ENCODE measurements around the gene ODAD4. TPM values are rescaled to one million over a fixed set of nuclear protein-coding genes. Genes with fewer than 3 reads are reported as not detected.

Gene ODAD4
- polyA plus RNA-seq, 3 donors: 0.04 to 0.28 (median 0.23) TPM

DNA sequence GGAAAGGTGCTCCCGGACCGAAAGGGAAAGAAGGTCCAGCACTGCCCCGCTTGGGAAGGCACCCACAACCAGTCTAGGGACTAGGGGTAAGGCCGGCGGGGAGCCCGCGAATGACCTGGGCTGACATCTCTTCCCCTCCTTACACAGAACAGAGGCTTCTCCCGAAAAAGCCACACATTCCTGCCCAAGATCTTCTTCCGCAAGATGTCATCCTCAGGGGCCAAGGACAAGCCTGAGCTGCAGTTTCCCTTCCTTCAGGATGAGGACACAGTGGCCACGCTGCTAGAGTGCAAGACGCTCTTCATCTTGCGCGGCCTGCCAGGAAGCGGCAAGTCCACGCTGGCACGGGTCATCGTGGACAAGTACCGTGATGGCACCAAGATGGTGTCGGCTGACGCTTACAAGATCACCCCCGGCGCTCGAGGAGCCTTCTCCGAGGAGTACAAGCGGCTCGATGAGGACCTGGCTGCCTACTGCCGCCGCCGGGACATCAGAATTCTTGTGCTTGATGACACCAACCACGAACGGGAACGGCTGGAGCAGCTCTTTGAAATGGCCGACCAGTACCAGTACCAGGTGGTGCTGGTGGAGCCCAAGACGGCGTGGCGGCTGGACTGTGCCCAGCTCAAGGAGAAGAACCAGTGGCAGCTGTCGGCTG, 37.6 kb downstream of the ODAD4 start:
- Mint-ChIP-seq H3K27me3 (ENCODE audit: low read depth in 3 of 3) (peaks cover 0 to 2% (median 0%) of the 10 kb centered on the region in 3 donors), H3K36me3 (peaks cover 13 to 34% of the 10 kb centered on the region in 2 donors), H3K4me3 (peak overlapping the region; percentile 73 to 87), H3K9me3 (no peaks in the 10 kb centered on the region), H3K4me1 (peaks cover 46% of the 10 kb centered on the region), H3K27ac (peak overlapping the region in 5 of 7 donors; percentile 29 to 80 (median 48))
- TF ChIP-seq, protein P1, sequence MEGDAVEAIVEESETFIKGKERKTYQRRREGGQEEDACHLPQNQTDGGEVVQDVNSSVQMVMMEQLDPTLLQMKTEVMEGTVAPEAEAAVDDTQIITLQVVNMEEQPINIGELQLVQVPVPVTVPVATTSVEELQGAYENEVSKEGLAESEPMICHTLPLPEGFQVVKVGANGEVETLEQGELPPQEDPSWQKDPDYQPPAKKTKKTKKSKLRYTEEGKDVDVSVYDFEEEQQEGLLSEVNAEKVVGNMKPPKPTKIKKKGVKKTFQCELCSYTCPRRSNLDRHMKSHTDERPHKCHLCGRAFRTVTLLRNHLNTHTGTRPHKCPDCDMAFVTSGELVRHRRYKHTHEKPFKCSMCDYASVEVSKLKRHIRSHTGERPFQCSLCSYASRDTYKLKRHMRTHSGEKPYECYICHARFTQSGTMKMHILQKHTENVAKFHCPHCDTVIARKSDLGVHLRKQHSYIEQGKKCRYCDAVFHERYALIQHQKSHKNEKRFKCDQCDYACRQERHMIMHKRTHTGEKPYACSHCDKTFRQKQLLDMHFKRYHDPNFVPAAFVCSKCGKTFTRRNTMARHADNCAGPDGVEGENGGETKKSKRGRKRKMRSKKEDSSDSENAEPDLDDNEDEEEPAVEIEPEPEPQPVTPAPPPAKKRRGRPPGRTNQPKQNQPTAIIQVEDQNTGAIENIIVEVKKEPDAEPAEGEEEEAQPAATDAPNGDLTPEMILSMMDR (IDR thresholded peaks at IDR 0.05): no peak
- no peak for DNase-seq
- H3K79me2 ChIP-seq (ENCODE audit: insufficient read depth, low read length): peaks cover 56% of the 10 kb centered on the region
- H3K4me3 ChIP-seq (replicated peaks in 1 of 3; ENCODE audit: low read depth in 2 of 3, low read length in 3 of 3): peak overlapping the region in 1 of 3 experiments; percentile 92
- no peaks in the 10 kb centered on the region for H3K9me3 ChIP-seq (replicated peaks in 1 of 2; ENCODE audit: control insufficient read depth in 1 of 2, insufficient read depth in 1 of 2, low read length in 2 of 2)
- H3K36me3 ChIP-seq (replicated peaks in 1 of 2; ENCODE audit: control insufficient read depth in 1 of 2, insufficient read depth in 2 of 2, low read length in 2 of 2): peaks cover 23 to 40% of the 10 kb centered on the region in 2 donors
- no peak overlapping the region for H2AFZ ChIP-seq (ENCODE audit: insufficient read depth, low read depth, low read length, poor library complexity, severe bottlenecking)
- H3K4me2 ChIP-seq (replicated peaks; ENCODE audit: extremely low read depth, low read length, poor library complexity, severe bottlenecking): peak overlapping the region; percentile 89
- intact Hi-C loops (cut with micrococcal nuclease): loop anchor here in 1 of 2 donors (2.0 to 5.0 kb wide), 2 partner anchors 44 to 187 kb away; partner anchors contain the start of gene RAB5C
- H3K27me3 ChIP-seq (ENCODE audit: control insufficient read depth in 2 of 2, insufficient read depth in 2 of 2, low read length in 2 of 2): no peaks in the 10 kb centered on the region
- 93% methylated on average over 28 of the region's 37 CpGs for WGBS (ENCODE audit: insufficient coverage)
- peak overlapping the region in 1 of 2 donors; percentile 83 for H3K27ac ChIP-seq (ENCODE audit: low read depth in 1 of 2, low read length in 2 of 2)
- peaks cover 19 to 40% of the 10 kb centered on the region in 2 donors for H3K4me1 ChIP-seq (ENCODE audit: control insufficient read depth in 1 of 2, insufficient read depth in 2 of 2, low read length in 2 of 2)
- H3K9ac ChIP-seq (ENCODE audit: insufficient read depth, low read length, poor library complexity, severe bottlenecking): no peak overlapping the region
- H4K20me1 ChIP-seq (ENCODE audit: insufficient read depth, low read length): peaks cover 61% of the 10 kb centered on the region

DNA sequence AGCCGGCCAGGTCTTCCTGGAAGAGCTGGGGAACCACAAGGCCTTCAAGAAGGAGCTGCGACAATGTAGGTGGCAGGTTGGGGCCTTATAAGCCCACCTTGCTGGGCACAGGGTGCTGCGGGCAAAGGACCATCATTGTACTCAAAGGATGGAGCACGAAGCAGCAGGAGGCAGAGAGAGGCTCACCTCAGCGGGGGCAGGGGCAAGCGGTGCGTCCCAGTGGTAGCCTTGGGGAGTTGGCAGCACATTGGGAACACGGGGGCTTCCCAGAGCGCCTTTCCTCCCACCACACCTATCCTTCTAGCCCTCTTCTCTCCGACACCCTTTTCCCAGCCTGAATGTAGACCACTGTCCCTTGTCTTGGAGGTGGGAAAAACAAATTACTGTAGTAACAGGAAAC, 38.3 kb downstream of the ODAD4 start:
- no peaks in the 10 kb centered on the region for H3K27me3 ChIP-seq (ENCODE audit: control insufficient read depth in 2 of 2, insufficient read depth in 2 of 2, low read length in 2 of 2)
- Mint-ChIP-seq H3K9me3 (no peaks in the 10 kb centered on the region), H3K4me1 (peaks cover 48% of the 10 kb centered on the region), H3K27me3 (ENCODE audit: low read depth in 3 of 3) (peaks cover 0 to 2% (median 0%) of the 10 kb centered on the region in 3 donors), H3K27ac (peak overlapping the region in 3 of 7 donors; percentile 21 to 70 (median 66)), H3K36me3 (peaks cover 19 to 41% of the 10 kb centered on the region in 2 donors), H3K4me3 (peak overlapping the region in 1 of 2 donors; percentile 34)
- H3K36me3 ChIP-seq (replicated peaks in 1 of 2; ENCODE audit: control insufficient read depth in 1 of 2, insufficient read depth in 2 of 2, low read length in 2 of 2): peaks cover 29 to 46% of the 10 kb centered on the region in 2 donors
- no peak overlapping the region for H3K4me2 ChIP-seq (replicated peaks; ENCODE audit: extremely low read depth, low read length, poor library complexity, severe bottlenecking)
- intact Hi-C loops (cut with micrococcal nuclease): loop anchor here in 1 of 2 donors (5.0 kb wide), 1 partner anchor 44 kb away; no protein-coding TSS in a partner anchor
- H2AFZ ChIP-seq (ENCODE audit: insufficient read depth, low read depth, low read length, poor library complexity, severe bottlenecking): no peak overlapping the region
- H3K9ac ChIP-seq (ENCODE audit: insufficient read depth, low read length, poor library complexity, severe bottlenecking): no peak overlapping the region
- H3K27ac ChIP-seq (ENCODE audit: low read depth in 1 of 2, low read length in 2 of 2): no peak overlapping the region
- H3K4me3 ChIP-seq (replicated peaks in 1 of 3; ENCODE audit: low read depth in 2 of 3, low read length in 3 of 3): no peak overlapping the region
- H3K4me1 ChIP-seq (ENCODE audit: control insufficient read depth in 1 of 2, insufficient read depth in 2 of 2, low read length in 2 of 2): peaks cover 19 to 40% of the 10 kb centered on the region in 2 donors
- 92% methylated on average over 3 of the region's 10 CpGs for WGBS (ENCODE audit: insufficient coverage)
- peaks cover 67% of the 10 kb centered on the region for H4K20me1 ChIP-seq (ENCODE audit: insufficient read depth, low read length)
- H3K9me3 ChIP-seq (replicated peaks in 1 of 2; ENCODE audit: control insufficient read depth in 1 of 2, insufficient read depth in 1 of 2, low read length in 2 of 2): no peaks in the 10 kb centered on the region
- TF ChIP-seq, protein P1 (IDR thresholded peaks at IDR 0.05): no peak
- DNase-seq: no peak
- peaks cover 60% of the 10 kb centered on the region for H3K79me2 ChIP-seq (ENCODE audit: insufficient read depth, low read length)

All from CD14-positive monocyte (primary cell).